Sigmoid colon (tissue), 4 donors: Measurements from ENCODE around the gene DENND2A.
"Not testable (repeated sequence)": the region's sequence is repeated elsewhere in the genome, so short reads cannot be mapped to it uniquely, and the experiment has no call there.

Experiments
- EP300 ChIP-seq, 4 donors: sonication (generic); formaldehyde crosslinking; IDR thresholded peaks; one replicate each; pipeline ENCODE4 v1.6.1; 2017; ENCODE audit warnings: antibody characterized with exemption in 4 of 4
- POLR2A ChIP-seq, 2 donors: fragments of 450-650 bp; IDR thresholded peaks; one replicate each; pipeline ENCODE4 v1.6.1; 2016; ENCODE audit warnings: antibody characterized with exemption in 2 of 2, mild to moderate bottlenecking in 2 of 2, moderate library complexity in 2 of 2
- POLR2AphosphoS5 ChIP-seq, 4 donors: sonication (generic); formaldehyde crosslinking; IDR thresholded peaks; one replicate each; pipeline ENCODE4 v1.6.1; 2017; ENCODE audit warnings: antibody characterized with exemption in 4 of 4
- TF ChIP-seq, protein P1 (sequence below), 4 experiments: fragments of 450-650 bp in 3 of 4; fragments of 200-600 bp in 1 of 4; IDR thresholded peaks; one replicate each; pipeline ENCODE4 v1.5.1; 2016 to 2019; ENCODE audit warnings: antibody characterized with exemption in 4 of 4, mild to moderate bottlenecking in 3 of 4, moderate library complexity in 2 of 4

DNA sequence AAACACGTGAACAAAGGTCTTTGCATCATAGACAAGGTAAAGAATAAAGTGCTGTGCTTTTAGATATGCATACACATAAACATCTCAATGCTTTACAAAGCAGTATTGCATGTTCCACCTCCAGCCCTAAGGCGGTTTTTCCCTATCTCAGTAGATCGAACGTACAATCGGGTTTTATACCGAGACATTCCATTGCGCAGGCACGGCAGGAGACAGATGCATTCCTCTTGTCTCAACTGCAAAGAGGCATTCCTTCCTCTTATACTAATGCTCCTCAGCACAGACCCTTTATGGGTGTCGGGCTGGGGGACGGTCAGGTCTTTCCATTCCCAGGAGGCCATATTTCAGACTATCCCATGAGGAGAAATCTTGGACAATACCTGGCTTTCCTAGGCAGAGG lies 87.4 kb downstream of the DENND2A start:
- TF ChIP-seq, protein P1, sequence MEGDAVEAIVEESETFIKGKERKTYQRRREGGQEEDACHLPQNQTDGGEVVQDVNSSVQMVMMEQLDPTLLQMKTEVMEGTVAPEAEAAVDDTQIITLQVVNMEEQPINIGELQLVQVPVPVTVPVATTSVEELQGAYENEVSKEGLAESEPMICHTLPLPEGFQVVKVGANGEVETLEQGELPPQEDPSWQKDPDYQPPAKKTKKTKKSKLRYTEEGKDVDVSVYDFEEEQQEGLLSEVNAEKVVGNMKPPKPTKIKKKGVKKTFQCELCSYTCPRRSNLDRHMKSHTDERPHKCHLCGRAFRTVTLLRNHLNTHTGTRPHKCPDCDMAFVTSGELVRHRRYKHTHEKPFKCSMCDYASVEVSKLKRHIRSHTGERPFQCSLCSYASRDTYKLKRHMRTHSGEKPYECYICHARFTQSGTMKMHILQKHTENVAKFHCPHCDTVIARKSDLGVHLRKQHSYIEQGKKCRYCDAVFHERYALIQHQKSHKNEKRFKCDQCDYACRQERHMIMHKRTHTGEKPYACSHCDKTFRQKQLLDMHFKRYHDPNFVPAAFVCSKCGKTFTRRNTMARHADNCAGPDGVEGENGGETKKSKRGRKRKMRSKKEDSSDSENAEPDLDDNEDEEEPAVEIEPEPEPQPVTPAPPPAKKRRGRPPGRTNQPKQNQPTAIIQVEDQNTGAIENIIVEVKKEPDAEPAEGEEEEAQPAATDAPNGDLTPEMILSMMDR (IDR thresholded peaks at IDR 0.05) = not testable (repeated sequence)
- TF ChIP-seq POLR2A, POLR2AphosphoS5, EP300 (IDR thresholded peaks at IDR 0.05): not testable (repeated sequence)
